Activated T-cell treated with anti-CD3 and anti-CD28 coated beads for 4 hours (primary cell): ENCODE data around the gene CACNB2.

ENCODE experiments used
- DNase-seq: peaks from one replicate; pipeline ENCODE4 v3.0.0-alpha.2; 2020

The CACNB2 gene

GRCh38 chr10:18472977-18473376 lies 332.8 kb downstream of the CACNB2 start:
- no peak for DNase-seq

GRCh38 chr10:18473424-18474117 lies 333.3 kb downstream of the CACNB2 start:
- DNase-seq: no peak

GRCh38 chr10:18474118-18474455 lies 333.9 kb downstream of the CACNB2 start:
- no peak for DNase-seq

DNA sequence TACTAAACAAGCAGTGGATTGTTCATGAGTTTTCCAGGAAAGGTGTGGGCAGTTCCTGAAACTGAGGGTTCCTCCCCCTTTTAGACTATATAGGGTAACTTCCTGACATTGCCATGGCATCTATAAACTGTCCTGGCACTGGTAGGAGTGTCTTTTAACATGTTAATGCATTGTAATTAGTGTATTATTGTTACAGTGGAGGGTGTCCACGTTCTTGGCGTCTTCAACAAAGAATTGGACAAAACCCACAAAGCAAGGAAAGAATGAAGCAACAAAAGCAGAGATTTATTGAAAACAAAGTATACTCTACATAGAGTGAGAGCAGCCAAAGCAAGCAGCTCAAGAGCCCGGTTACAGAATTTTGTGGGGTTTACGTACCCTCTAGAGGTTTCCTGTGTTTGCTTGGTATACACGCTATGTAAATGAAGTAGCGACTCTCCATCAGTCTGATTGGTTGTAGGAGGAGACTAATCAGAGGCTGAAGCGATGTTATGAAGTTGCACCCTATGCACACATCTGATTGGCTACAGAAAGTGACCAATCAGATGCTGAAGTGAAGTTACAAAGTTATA lies 335.9 kb downstream of the CACNB2 start:
- DNase-seq: no peak

GRCh38 chr10:18478354-18478753 lies 338.1 kb downstream of the CACNB2 start:
- no peak for DNase-seq

DNA sequence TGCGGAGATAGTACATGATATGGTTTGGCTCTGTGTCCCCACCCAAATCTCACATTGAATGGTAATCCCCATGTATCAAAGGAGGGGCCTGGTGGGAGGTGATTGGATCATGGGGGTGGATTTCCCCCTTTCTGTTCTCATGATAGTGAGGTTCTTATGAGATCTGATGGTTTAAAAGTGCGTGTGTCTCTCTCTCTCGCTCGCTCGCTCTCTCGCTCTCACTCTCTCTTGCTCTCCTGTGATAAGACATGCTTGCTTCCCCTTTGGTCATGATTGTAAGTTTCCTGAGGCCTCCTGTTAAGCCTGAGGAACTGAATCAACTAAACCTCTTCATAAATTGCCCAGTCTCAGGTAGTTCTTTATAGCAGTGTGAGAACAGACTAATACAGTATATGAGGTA lies 339.3 kb downstream of the CACNB2 start:
- no peak for DNase-seq

DNA sequence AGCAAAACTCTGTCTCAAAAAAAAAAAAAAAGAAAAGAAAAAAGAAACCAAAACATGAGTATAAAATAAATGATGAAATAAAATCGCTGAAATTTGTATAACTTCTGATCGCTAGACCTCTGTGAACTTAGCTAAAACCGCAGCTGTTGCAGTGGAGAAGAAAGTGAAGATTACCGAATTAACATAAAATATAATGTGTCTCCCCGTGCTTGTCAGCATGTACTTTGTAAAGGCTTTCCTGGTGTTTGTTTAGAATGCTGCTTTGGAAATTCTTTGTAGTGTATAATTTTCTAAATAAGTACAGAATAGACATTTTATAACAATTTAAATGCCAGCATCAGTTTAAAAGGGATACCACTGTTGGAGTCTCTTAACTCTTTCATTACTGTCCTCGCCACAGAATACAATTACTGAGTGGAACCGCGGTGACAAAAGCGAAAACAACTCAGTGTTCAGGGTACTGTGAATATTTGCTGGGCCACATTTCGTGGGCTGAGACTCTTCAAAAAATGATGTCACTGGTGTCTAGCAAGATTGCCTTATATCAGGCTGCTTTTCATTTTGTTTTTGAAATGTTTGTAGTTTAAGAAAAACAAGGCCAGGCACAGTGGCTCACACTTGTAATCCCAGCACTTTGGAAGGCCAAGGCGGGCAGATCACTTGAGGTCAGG lies 343.4 kb downstream of the CACNB2 start:
- no peak for DNase-seq

DNA sequence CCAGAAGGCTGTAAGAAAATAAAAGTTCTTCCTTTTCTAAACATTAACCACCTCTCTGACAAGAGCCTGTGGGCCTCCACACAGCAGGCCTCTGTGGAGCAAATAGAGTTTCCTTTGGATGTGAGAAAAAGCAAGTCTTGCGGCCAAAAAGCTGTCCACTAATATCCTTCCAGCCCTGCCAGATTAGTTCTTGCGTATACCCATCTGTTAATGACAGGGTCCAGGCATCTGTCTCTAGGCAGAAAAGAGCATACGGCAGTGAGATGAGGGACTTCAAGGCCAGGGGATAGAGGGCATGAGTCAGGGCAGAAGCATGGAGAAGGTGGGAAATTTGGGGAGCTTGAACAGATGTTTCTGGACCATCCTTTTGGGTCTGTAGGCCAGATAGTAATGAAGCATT lies 346.2 kb downstream of the CACNB2 start:
- DNase-seq: no peak

GRCh38 chr10:18490755-18491154 lies 350.5 kb downstream of the CACNB2 start:
- DNase-seq: no peak

DNA sequence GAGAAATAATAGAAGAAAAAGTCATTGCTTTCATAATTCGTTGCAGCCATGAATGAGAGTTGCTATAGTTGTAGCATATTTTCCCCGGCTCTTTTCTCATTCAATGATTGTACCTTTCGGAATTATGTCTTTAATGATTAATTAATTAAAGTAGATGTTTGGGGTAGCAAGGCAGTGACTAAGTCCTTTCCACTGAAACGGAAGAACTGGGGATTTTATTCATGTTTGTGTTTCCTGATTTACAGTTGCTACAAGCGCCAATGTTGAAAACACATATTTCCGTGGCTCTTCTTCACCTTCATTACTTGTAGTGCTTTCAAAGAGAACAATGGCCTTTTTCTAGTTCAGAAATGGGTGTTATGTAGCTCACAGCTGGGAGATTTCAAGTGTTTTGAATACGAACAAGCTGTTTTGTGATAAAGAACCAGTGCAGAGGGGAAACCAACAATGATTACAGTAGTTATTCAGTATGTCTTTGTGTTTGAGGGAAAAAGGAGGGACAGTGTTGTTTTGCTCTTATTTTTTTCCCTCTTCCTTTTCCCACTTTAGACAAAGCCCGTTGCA lies 357.7 kb downstream of the CACNB2 start:
- no peak for DNase-seq

DNA sequence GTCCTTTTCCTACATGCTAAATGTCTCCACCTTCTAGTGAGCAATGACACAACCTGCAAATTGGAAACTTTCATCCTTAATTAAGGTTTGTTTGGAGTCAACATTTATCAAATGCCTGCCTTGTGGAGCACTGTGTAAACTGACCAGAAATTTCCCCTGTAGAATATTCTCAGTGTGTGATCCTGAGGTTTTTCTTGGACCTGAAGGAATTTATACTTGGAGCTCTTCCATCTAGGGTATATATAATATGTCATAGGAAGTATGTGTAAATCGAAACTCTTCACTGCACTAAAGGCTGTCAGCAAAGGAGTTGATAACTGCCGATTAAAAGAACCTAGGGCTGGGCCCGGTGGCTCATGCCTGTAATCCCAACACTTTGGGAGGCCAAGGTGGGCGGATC lies 358.8 kb downstream of the CACNB2 start:
- no peak for DNase-seq

GRCh38 chr10:18500576-18500975 lies 360.4 kb downstream of the CACNB2 start:
- no peak for DNase-seq

- no peak for DNase-seq
These were observed 361.0 kb downstream of the CACNB2 start for GRCh38 chr10:18501198-18501597.

DNA sequence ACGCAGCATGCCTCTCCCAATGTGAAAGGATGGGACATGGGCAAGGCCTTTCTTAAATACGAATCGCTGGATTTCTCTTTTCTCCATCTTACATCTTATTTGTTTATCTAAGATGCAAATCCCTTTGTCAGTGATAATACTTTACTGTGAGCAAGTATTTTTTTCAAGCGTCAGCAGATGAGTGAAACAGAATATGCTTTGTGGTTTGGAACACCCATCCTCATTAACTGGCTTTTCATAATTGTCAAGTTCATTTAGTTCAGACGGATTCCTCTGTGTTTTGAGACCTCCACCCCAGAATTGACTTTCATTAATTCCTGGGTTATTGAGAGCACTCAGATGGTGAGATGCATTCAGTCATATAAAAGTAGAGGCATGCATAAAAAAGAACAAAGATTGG lies 361.4 kb downstream of the CACNB2 start:
- no peak for DNase-seq

DNA sequence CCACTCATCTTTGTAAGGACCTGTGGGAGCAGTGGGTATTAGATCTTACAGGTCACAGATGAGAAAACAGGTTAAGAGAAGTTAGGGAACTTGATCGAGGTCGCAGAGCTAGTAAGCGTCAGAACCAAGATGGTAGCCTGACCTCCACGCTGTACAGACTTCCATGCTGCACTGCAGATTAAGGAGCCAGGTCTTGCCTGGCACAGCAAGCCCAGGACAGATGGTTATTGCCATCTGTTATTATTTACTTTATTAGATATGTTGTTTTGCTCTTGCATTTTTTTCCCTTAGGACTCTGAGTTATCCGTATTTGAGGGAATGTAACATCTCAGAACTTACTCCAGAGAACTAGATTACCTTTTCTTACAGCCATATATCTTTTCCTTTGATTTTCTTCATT lies 363.9 kb downstream of the CACNB2 start:
- no peak for DNase-seq

- DNase-seq: no peak
These were observed 365.4 kb downstream of the CACNB2 start for GRCh38 chr10:18505456-18506118.

GRCh38 chr10:18508587-18508986 lies 368.4 kb downstream of the CACNB2 start:
- DNase-seq: no peak

DNA sequence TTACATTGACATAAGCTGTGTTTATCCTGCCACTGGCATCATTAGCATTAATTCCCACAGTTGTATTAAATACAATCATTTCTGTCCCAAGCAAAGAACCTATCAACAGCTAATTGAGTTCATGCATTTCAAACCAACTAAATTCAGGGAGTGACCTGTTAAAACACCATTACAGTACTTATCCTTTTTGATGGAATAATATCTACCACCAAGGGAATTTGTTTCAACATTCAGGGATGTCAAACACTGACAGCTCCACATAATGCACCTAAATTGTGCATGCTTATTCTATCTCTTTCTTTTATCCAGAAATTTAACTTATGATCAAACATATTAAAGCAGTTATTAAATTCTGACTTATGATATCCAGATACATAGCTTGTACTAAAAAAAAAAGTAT lies 374.3 kb downstream of the CACNB2 start:
- no peak for DNase-seq

DNA sequence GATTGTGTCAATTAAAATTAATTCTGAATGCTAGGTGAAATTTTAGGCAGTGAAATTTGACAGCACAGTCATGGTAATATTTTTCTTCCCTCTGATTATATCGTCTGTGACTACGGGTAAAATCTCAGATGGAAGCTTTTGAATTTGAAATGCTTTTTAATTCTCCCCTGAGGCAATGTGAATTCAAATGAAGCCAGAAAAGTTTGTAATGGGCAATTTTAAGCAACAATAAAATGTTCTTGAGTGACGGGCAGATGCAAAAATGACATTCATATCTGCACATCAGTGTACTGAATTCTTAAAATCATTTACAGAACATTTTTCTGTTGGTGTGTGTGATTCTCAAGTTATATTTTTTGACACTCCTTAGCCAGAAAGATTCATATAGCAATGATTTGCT lies 376.6 kb downstream of the CACNB2 start:
- no peak for DNase-seq

- no peak for DNase-seq
These were observed 382.8 kb downstream of the CACNB2 start for GRCh38 chr10:18523025-18523424.

GRCh38 chr10:18523858-18524257 lies 383.6 kb downstream of the CACNB2 start:
- no peak for DNase-seq

DNA sequence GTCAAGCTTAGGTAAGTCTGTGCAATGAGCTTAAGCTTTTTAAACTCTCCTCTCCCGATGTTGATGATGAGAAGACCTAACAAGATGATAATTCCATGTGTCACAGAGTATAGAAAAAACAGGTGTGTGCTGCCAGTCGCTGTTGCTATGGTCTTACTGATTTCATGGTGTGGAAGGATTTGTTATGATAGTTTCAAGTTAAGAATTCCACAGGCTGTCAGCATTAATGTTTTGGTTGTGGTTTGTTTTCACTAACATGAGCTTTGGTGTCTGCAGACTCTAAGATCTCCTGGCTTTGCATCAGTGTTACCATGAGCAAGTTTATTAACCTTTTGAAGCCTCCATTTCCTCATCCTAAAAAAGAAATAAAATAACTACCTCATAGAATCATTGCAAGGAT lies 387.5 kb downstream of the CACNB2 start:
- no peak for DNase-seq

DNA sequence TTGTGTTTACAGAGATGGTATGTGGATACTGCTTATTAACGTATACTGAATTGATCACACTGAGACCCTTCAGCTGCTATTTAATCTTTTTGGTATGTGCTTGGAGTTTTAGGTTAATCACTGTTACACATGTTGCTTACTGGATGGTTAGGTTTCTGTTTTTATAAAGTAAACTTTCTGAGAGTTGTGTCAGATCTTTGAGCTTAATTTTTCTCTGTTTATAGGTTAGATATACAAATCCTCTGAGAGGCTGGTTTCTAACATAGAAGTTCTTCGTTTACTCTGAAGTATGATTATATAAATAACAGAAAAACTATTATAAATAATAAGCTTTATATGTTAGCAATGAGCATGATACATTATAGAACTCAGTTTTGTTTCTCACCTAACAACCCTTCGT lies 388.1 kb downstream of the CACNB2 start:
- DNase-seq: no peak
